ENCODE results near the gene CEP128.
A peak's percentile ranks its signal among the peaks of the same experiment; 100 is the strongest.
"Not testable (repeated sequence)": the region's sequence is repeated elsewhere in the genome, so short reads cannot be mapped to it uniquely, and the experiment has no call there.

Gene CEP128

DNA sequence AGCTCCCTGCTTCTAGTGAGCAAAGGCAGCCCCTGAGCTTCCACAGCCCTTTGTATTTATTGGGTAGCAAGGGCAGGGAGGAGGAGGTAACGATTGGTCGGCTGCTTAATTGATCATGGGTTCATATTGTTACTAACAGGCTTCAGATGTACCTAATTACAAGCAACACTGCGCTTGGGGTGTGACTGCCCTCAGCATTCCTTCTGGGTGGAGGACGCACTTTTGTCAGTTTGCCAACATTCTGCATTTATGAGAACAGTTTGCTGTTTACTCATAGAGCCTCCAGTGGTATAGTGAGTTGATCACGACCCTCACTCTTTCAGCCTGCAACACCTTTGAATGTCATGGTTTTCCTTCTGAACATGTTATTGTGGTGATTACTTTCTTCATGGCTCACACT is 23.5 kb upstream of the CEP128 start:
- Mint-ChIP-seq H3K27ac (ENCODE audit: low read depth) (no peak overlapping the region), H3K36me3 (ENCODE audit: insufficient read depth) (peaks cover 1% of the 10 kb centered on the region), H3K9me3 (no peaks in the 10 kb centered on the region), H3K4me1 (peaks cover 4% of the 10 kb centered on the region), H3K4me3 (no peak overlapping the region), H3K27me3 (peaks cover 8% of the 10 kb centered on the region)
- ATAC-seq (replicated peaks; ENCODE audit: extremely low read depth, poor library complexity, severe bottlenecking) = no peak
- no peak for DNase-seq (ENCODE audit: low spot score in 2 of 2)

DNA sequence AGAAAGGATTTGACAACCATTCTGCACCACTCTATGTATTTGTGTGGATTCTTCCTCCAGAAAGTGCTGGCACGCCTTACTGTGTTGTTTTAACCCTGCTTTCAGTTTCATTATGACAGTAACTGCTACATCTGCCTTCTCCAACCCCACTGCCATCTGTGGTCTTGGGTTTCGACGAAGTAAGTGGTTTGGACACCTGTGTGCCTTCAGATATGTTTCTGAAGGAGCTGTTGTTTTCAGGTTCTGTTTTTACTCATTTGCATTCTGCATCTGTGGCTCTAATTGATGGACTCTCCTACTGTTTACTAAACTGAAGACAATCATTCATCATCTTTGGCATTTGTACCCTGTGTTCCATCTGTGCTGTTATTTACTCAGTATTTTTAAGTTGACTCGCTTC is 18.0 kb upstream of the CEP128 start:
- Mint-ChIP-seq H3K4me1 (peaks cover 44% of the 10 kb centered on the region), H3K9me3 (no peaks in the 10 kb centered on the region), H3K4me3 (peak overlapping the region; percentile 77), H3K27ac (ENCODE audit: low read depth) (peak overlapping the region; percentile 85), H3K27me3 (no peaks in the 10 kb centered on the region), H3K36me3 (ENCODE audit: insufficient read depth) (peaks cover 3% of the 10 kb centered on the region)
- DNase-seq (ENCODE audit: low spot score in 2 of 2) (peak in 1 of 2 donors; percentile 54), ATAC-seq (replicated peaks; ENCODE audit: extremely low read depth, poor library complexity, severe bottlenecking) (peak; percentile 95)

DNA sequence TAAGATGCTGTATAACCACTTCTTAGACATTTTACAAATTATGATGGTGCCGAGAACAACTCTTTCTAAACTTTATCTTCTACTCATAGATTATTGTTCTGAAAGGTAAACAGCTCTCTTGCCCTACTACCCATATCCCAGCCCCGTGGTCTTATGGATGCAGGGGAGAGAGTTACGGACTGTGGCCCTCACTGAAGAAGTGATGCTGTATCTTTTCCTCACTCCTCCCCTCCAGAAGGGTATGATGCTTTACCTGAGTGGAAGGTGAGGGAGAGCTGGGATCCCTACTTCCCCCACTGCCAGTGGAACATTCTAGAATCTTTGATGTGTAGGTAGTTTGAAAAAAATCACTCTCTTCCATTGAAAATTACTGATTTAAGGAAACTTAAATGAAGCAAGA is 17.4 kb upstream of the CEP128 start:
- peaks cover 2% of the 10 kb centered on the region for H3K36me3 Mint-ChIP-seq (ENCODE audit: insufficient read depth)
- no peaks in the 10 kb centered on the region for H3K9me3 Mint-ChIP-seq
- peak overlapping the region; percentile 77 for H3K4me3 Mint-ChIP-seq
- no peaks in the 10 kb centered on the region for H3K27me3 Mint-ChIP-seq
- DNase-seq (ENCODE audit: low spot score in 2 of 2) = no peak
- peak overlapping the region; percentile 85 for H3K27ac Mint-ChIP-seq (ENCODE audit: low read depth)
- peaks cover 44% of the 10 kb centered on the region for H3K4me1 Mint-ChIP-seq
- no peak for ATAC-seq (replicated peaks; ENCODE audit: extremely low read depth, poor library complexity, severe bottlenecking)

GRCh38 chr14:80958226-80958625 is 16.7 kb upstream of the CEP128 start:
- Mint-ChIP-seq H3K27ac (ENCODE audit: low read depth) (peak overlapping the region; percentile 86), H3K27me3 (no peaks in the 10 kb centered on the region), H3K9me3 (no peaks in the 10 kb centered on the region), H3K4me3 (peak overlapping the region; percentile 55), H3K4me1 (peaks cover 44% of the 10 kb centered on the region), H3K36me3 (ENCODE audit: insufficient read depth) (peaks cover 2% of the 10 kb centered on the region)
- no peak for DNase-seq (ENCODE audit: low spot score in 2 of 2)
- ATAC-seq (replicated peaks; ENCODE audit: extremely low read depth, poor library complexity, severe bottlenecking) = no peak

DNA sequence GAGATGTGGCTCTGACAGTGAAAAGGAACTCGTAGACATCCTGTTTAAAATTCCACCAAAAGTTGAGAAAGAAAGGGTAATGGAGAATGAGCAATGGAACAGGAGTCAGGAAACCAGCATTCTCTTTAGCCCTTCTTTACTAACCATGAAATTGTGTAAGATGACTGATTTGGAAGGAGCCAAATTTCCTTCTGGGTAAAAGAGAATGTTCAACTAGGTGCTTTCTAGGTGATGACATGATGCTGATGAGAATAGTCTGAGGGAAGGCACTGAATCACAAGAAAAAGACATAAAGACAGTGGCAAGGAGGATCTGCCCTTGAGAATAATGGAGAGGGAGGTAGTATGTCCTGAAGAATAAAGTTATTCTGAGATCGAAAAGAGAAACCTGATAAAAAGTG is 16.1 kb upstream of the CEP128 start:
- no peak for DNase-seq (ENCODE audit: low spot score in 2 of 2)
- ATAC-seq (replicated peaks; ENCODE audit: extremely low read depth, poor library complexity, severe bottlenecking) = no peak
- peaks cover 2% of the 10 kb centered on the region for H3K36me3 Mint-ChIP-seq (ENCODE audit: insufficient read depth)
- H3K4me3 Mint-ChIP-seq = no peak overlapping the region
- no peak overlapping the region for H3K27ac Mint-ChIP-seq (ENCODE audit: low read depth)
- no peaks in the 10 kb centered on the region for H3K27me3 Mint-ChIP-seq
- no peaks in the 10 kb centered on the region for H3K9me3 Mint-ChIP-seq
- peaks cover 44% of the 10 kb centered on the region for H3K4me1 Mint-ChIP-seq

GRCh38 chr14:80956922-80957321 is 15.4 kb upstream of the CEP128 start:
- H3K27me3 Mint-ChIP-seq = no peaks in the 10 kb centered on the region
- ATAC-seq (replicated peaks; ENCODE audit: extremely low read depth, poor library complexity, severe bottlenecking) (no peak), DNase-seq (ENCODE audit: low spot score in 2 of 2) (no peak)
- peaks cover 2% of the 10 kb centered on the region for H3K36me3 Mint-ChIP-seq (ENCODE audit: insufficient read depth)
- H3K4me3 Mint-ChIP-seq = no peak overlapping the region
- peaks cover 44% of the 10 kb centered on the region for H3K4me1 Mint-ChIP-seq
- no peaks in the 10 kb centered on the region for H3K9me3 Mint-ChIP-seq
- H3K27ac Mint-ChIP-seq (ENCODE audit: low read depth) = no peak overlapping the region

GRCh38 chr14:80956102-80956501 is 14.6 kb upstream of the CEP128 start:
- no peak for ATAC-seq (replicated peaks; ENCODE audit: extremely low read depth, poor library complexity, severe bottlenecking)
- Mint-ChIP-seq H3K4me3 (peak overlapping the region; percentile 97), H3K27ac (ENCODE audit: low read depth) (no peak overlapping the region), H3K36me3 (ENCODE audit: insufficient read depth) (peaks cover 2% of the 10 kb centered on the region), H3K9me3 (no peaks in the 10 kb centered on the region), H3K4me1 (peaks cover 44% of the 10 kb centered on the region), H3K27me3 (no peaks in the 10 kb centered on the region)
- no peak for DNase-seq (ENCODE audit: low spot score in 2 of 2)

DNA sequence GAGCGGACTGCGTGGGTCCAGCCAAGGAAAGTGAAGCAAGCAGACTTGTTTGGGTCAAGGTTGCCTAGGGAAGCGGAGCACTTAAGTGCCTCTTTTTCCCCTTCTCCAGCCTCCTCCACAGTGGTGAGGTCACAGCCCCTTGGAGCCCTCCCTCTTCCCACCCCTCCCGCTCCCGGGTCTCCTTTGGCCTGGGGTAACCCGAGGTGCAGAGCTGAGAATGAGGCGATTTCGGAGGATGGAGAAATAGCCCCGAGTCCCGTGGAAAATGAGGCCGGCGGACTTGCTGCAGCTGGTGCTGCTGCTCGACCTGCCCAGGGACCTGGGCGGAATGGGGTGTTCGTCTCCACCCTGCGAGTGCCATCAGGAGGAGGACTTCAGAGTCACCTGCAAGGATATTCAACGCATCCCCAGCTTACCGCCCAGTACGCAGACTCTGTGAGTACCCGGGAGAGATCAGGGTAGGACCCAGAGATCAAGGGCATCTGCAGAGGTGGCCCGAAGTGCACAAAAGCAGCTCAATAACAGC is 13.9 kb upstream of the CEP128 start, which contains the start of gene TSHR:
Gene TSHR, plus strand, starts transcription at position 206 of the 526 bp plus-strand sequence. Its CDS starts 60 bp downstream, at position 266.
- H3K4me1 Mint-ChIP-seq = peaks cover 44% of the 10 kb centered on the region

DNA sequence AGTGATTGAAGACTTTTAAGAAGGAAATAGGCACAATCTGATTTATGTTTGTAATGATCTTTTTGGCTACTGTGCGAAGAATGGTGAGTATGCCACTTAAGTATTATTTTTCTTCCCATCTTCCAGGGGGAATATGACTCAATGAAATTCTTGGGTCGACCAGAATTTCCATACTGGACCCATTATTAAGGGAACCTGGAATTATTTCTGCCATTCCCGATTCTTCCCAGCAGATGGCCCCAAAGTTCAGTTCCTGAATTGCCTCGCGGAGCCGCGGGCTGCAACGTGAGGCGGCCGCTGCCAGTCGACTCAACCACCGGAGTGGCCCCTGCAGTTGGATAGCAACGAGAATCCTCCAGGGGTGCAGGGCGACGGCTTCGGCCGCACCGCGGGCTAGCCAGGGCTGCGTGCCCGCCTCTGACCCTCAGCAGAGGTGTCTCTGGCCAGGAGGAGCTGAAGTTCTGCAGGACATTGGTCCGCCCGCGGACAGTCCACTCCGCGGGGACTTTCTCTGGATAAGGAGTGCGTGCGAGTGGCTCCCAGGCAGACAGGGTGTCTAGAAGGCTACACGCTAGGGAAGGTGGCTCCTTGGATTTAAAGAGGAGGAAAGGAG is 13.3 kb upstream of the CEP128 start:
- no peaks in the 10 kb centered on the region for H3K27me3 Mint-ChIP-seq
- peaks cover 2% of the 10 kb centered on the region for H3K36me3 Mint-ChIP-seq (ENCODE audit: insufficient read depth)
- ATAC-seq (replicated peaks; ENCODE audit: extremely low read depth, poor library complexity, severe bottlenecking) (peak; percentile 35), DNase-seq (ENCODE audit: low spot score in 2 of 2) (peak; percentile 65)
- peak overlapping the region; percentile 88 for H3K27ac Mint-ChIP-seq (ENCODE audit: low read depth)
- no peaks in the 10 kb centered on the region for H3K9me3 Mint-ChIP-seq
- peaks cover 38% of the 10 kb centered on the region for H3K4me1 Mint-ChIP-seq
- peak overlapping the region; percentile 97 for H3K4me3 Mint-ChIP-seq

More for the DNA sequence above, 13.9 kb upstream of the CEP128 start, which contains the start of gene TSHR:
- Mint-ChIP-seq H3K27ac (ENCODE audit: low read depth) (peak within 1 kb of the TSS; percentile 88), H3K9me3 (no peaks in the 10 kb centered on the region), H3K36me3 (ENCODE audit: insufficient read depth) (peaks cover 2% of the 10 kb centered on the region), H3K27me3 (no peaks in the 10 kb centered on the region), H3K4me3 (peak within 1 kb of the TSS; percentile 97)
- DNase-seq (ENCODE audit: low spot score in 2 of 2) = no peak
- no peak for ATAC-seq (replicated peaks; ENCODE audit: extremely low read depth, poor library complexity, severe bottlenecking)

GRCh38 chr14:80953211-80953610 is 11.7 kb upstream of the CEP128 start:
- not testable (repeated sequence) for H3K27ac Mint-ChIP-seq (ENCODE audit: low read depth); H3K9me3 Mint-ChIP-seq; H3K27me3 Mint-ChIP-seq; DNase-seq (ENCODE audit: low spot score in 2 of 2); H3K36me3 Mint-ChIP-seq (ENCODE audit: insufficient read depth); H3K4me3 Mint-ChIP-seq; ATAC-seq (replicated peaks; ENCODE audit: extremely low read depth, poor library complexity, severe bottlenecking)
- peaks cover 22% of the 10 kb centered on the region for H3K4me1 Mint-ChIP-seq

GRCh38 chr14:80951491-80951890 is 10.0 kb upstream of the CEP128 start:
- H3K4me3 Mint-ChIP-seq = no peak overlapping the region
- H3K9me3 Mint-ChIP-seq = no peaks in the 10 kb centered on the region
- ATAC-seq (replicated peaks; ENCODE audit: extremely low read depth, poor library complexity, severe bottlenecking) = no peak
- peaks cover 2% of the 10 kb centered on the region for H3K36me3 Mint-ChIP-seq (ENCODE audit: insufficient read depth)
- H3K27me3 Mint-ChIP-seq = no peaks in the 10 kb centered on the region
- no peak for DNase-seq (ENCODE audit: low spot score in 2 of 2)
- H3K4me1 Mint-ChIP-seq = peaks cover 14% of the 10 kb centered on the region
- H3K27ac Mint-ChIP-seq (ENCODE audit: low read depth) = no peak overlapping the region

DNA sequence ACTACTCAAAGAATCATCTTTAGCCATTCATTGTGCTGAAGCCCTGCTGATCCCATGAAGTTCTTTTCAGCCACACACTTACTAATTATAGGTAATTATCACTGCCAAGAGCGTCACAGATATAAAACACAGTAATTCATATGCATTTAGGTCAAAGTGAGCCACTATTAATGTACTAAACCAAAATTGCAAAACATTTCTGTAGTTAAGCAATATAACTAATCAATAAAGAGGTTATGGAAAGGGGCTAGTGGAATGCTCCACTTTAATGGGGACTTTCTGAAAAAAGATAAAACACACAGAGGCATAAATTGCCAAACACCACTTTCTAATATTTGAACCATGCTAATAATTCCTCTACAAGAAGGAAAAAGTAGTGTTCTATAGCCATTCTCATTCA is 6.8 kb upstream of the CEP128 start:
- Mint-ChIP-seq H3K27me3 (no peaks in the 10 kb centered on the region), H3K9me3 (no peaks in the 10 kb centered on the region), H3K36me3 (ENCODE audit: insufficient read depth) (peaks cover 2% of the 10 kb centered on the region), H3K4me1 (no peaks in the 10 kb centered on the region), H3K27ac (ENCODE audit: low read depth) (no peak overlapping the region), H3K4me3 (no peak overlapping the region)
- no peak for ATAC-seq (replicated peaks; ENCODE audit: extremely low read depth, poor library complexity, severe bottlenecking)
- DNase-seq (ENCODE audit: low spot score in 2 of 2) = no peak

GRCh38 chr14:80946797-80947196 is 5.3 kb upstream of the CEP128 start:
- no peaks in the 10 kb centered on the region for H3K27me3 Mint-ChIP-seq
- H3K4me1 Mint-ChIP-seq = peaks cover 13% of the 10 kb centered on the region
- ATAC-seq (replicated peaks; ENCODE audit: extremely low read depth, poor library complexity, severe bottlenecking) = no peak
- H3K36me3 Mint-ChIP-seq (ENCODE audit: insufficient read depth) = peaks cover 4% of the 10 kb centered on the region
- H3K27ac Mint-ChIP-seq (ENCODE audit: low read depth) = no peak overlapping the region
- H3K9me3 Mint-ChIP-seq = no peaks in the 10 kb centered on the region
- H3K4me3 Mint-ChIP-seq = no peak overlapping the region
- DNase-seq (ENCODE audit: low spot score in 2 of 2) = no peak
